GM12892 (cell line): ENCODE measurements around the gene SDK1.

ENCODE experiments used
- POLR2AphosphoS5 ChIP-seq: IDR thresholded peaks from 2 replicates; pipeline ENCODE4 v1.6.1; 2011; ENCODE audit warnings: low read depth, low read length, control low read depth
- TAF1 ChIP-seq: IDR thresholded peaks from 2 replicates; pipeline ENCODE4 v1.6.1; 2011; ENCODE audit warnings: low read depth, mild to moderate bottlenecking, control low read depth, low read length, borderline replicate concordance

DNA sequence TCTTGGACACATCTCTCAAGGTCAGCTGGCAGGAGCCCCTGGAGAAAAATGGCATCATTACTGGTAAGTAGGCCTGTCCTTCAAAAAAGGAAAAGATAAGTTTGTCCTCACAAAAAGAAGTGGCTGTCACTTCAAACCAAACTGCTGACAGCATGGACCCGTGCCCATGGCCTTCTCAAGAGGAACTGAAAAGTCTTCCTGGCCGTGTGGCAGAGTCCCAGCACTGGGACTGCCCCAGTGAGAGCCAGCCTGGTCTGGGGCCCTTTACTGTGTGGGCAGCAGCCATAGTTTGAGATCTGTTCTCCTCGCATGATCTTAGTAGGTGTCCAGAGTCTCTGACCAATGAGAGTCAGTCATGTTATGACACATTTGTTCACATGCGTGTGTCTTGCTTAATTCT is 766.8 kb downstream of the SDK1 start:
- TF ChIP-seq POLR2AphosphoS5 (no peak), TAF1 (no peak)
